Activated naive CD4-positive, alpha-beta T cell treated with anti-CD3 and anti-CD28 coated beads, Interleukin-2, amount 50 U/mL, for 24 hours (primary cell): ENCODE measurements around the gene ANAPC16.
A peak's percentile ranks its signal among the peaks of the same experiment; 100 is the strongest.

Experiments used
- H3K27ac Mint-ChIP-seq: one replicate; pipeline ENCODE4 v1.8.0; 2021; ENCODE audit warnings: mild to moderate bottlenecking, mixed read lengths
- H3K27me3 Mint-ChIP-seq: one replicate; pipeline ENCODE4 v1.8.0; 2021; ENCODE audit warnings: mixed read lengths
- H3K36me3 Mint-ChIP-seq: one replicate; pipeline ENCODE4 v1.8.0; 2021; ENCODE audit warnings: mixed read lengths
- H3K4me1 Mint-ChIP-seq: one replicate; pipeline ENCODE4 v1.8.0; 2021; ENCODE audit warnings: mixed read lengths
- H3K4me3 Mint-ChIP-seq: one replicate; pipeline ENCODE4 v1.8.0; 2021; ENCODE audit warnings: mild to moderate bottlenecking, mixed read lengths
- H3K9me3 Mint-ChIP-seq: one replicate; pipeline ENCODE4 v1.8.0; 2021; ENCODE audit warnings: mixed read lengths

ANAPC16 gene

DNA sequence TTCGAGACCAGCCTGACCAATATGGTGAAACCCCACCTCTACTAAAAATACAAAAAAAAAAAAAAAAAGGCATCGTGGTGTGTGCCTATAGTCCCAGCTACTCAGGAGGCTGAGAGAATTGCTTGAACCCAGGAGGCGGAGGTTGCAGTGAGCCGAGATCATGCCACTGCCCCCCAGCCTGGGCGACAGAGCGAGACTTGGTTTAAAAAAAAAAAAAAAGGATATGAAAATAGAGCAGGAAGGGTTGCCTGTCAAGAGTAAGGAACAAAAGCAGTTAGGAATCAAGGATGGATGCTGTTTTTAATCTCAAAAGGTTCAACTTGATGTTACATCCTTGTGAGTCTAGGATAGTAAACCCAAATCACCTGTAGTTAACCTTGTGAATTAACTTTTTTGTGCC lies 12.0 kb downstream of the ANAPC16 start:
- no peak overlapping the region for H3K27ac Mint-ChIP-seq
- H3K4me1 Mint-ChIP-seq, result peaks cover 51% of the 10 kb centered on the region
- no peak overlapping the region for H3K4me3 Mint-ChIP-seq
- no peaks in the 10 kb centered on the region for H3K27me3 Mint-ChIP-seq
- H3K9me3 Mint-ChIP-seq, result no peaks in the 10 kb centered on the region
- H3K36me3 Mint-ChIP-seq, result peaks cover 9% of the 10 kb centered on the region

DNA sequence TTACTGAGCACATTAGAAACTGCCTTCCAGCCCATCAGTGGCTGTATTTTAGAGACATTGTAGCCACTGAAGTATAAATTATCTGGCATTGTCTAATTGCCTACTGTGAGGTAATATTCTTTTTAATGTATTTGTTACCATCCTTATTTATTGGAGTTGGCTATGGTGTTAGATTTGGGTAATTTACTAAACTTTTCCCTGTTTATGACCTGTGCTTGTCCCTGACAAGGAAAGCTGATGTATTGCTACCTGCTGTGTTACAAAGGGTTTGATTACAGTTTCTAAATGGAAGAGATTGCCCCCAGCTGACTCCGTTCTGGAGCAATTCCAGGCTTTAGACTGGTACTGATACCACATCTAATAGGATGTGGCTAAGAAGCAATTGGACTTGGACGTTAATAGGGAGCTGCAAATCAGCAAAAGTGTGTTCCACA lies 12.5 kb downstream of the ANAPC16 start:
- Mint-ChIP-seq H3K9me3 (no peaks in the 10 kb centered on the region), H3K4me1 (peaks cover 53% of the 10 kb centered on the region), H3K4me3 (peak overlapping the region; percentile 7), H3K27me3 (no peaks in the 10 kb centered on the region), H3K27ac (peak overlapping the region; percentile 59), H3K36me3 (peaks cover 14% of the 10 kb centered on the region)

DNA sequence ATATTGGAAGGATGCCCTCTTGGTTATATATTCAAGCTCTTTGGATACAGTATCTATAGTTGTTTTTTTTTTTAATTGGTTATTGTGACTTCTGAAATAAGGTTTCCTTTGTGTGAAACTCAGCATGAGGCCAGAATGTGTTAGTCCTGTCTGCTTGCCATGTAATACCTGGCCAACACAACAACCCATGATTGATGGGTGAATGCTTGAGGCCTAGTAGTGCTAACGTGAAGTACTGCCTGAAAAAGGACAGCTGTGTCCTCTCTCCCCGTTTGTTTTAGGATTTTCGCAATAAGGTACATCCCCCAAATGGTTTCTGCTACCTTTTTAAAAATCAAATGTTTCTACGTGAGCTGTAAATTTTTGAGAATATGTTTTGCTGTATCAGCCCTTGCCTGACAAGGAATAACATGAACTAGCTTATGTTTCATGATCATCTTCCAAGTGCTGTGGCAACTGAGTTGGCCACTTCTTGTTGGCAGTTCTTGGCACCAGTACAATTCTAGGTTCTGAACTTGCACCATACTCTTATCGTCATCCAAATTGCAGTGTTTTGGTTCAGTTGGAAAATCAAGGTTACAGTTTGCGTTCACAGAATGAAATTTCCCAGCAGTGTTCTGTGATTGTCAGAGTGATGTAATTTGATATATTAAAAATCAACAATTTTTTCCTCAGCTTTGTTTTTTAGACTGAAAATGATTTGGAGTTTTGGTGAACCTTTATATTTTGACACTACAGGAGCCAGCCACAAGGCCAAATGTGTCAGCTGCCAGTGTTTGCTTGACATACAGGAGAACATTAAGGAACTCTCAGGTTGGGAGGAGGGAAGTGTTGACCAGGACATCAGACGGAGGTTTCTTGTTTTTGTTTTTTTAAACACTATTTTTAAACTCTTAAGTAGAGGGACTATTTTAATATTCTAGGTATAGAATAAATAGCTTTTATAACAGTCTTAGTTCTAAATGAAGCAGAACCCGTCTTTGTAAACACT lies 13.7 kb downstream of the ANAPC16 start:
- peak overlapping the region; percentile 73 for H3K27ac Mint-ChIP-seq
- no peaks in the 10 kb centered on the region for H3K27me3 Mint-ChIP-seq
- H3K4me1 Mint-ChIP-seq, result peaks cover 43% of the 10 kb centered on the region
- peak overlapping the region; percentile 6 for H3K4me3 Mint-ChIP-seq
- no peaks in the 10 kb centered on the region for H3K9me3 Mint-ChIP-seq
- H3K36me3 Mint-ChIP-seq, result peaks cover 13% of the 10 kb centered on the region

DNA sequence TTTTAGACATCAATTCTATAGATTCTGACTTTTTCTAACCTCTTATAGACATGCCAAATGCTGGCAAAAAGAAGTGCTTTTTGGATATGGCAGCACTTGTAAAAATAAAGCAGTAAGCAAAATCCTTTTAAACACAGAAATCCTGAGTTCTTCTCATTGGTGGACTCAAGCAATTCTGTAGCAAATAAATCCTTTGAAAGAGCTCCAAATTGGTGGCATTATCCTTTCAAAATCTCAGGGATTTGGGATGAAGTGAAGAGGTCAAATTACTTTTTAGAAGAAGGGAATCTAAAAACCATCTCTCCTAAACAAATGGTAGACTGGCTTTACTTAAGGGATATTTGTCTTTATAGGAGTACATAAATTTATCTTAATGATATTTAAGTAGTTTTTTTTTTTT lies 17.8 kb downstream of the ANAPC16 start:
- Mint-ChIP-seq H3K27ac (no peak overlapping the region), H3K9me3 (no peaks in the 10 kb centered on the region), H3K36me3 (peaks cover 17% of the 10 kb centered on the region), H3K4me1 (peaks cover 28% of the 10 kb centered on the region), H3K4me3 (no peak overlapping the region), H3K27me3 (no peaks in the 10 kb centered on the region)

DNA sequence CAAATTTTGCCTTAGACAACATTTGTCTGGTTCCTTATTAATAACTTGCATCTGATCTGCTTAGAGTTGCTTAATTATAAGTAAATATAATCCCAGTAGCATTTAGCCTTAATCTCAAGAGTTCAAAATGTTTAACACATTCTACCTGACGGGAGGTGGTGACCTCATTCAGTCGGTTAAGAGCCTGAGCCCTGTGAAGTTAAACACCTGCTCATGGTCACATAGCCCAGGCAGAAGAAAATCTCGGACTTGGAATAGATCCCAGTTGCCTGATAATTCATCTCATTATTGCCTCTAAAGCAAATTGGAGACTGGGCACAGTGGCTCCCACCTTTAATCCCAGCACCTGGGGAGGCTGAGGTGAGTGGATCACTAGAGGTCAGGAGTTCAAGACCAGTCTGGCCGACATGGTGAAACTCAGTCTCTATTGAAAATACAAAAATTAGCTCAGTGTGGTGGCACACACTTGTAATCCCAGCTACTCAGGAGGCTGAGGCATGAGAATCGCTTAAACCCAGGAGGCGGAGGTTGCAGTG lies 18.8 kb downstream of the ANAPC16 start:
- no peaks in the 10 kb centered on the region for H3K27me3 Mint-ChIP-seq
- no peaks in the 10 kb centered on the region for H3K9me3 Mint-ChIP-seq
- no peak overlapping the region for H3K4me3 Mint-ChIP-seq
- H3K4me1 Mint-ChIP-seq, result peaks cover 21% of the 10 kb centered on the region
- peaks cover 17% of the 10 kb centered on the region for H3K36me3 Mint-ChIP-seq
- no peak overlapping the region for H3K27ac Mint-ChIP-seq

DNA sequence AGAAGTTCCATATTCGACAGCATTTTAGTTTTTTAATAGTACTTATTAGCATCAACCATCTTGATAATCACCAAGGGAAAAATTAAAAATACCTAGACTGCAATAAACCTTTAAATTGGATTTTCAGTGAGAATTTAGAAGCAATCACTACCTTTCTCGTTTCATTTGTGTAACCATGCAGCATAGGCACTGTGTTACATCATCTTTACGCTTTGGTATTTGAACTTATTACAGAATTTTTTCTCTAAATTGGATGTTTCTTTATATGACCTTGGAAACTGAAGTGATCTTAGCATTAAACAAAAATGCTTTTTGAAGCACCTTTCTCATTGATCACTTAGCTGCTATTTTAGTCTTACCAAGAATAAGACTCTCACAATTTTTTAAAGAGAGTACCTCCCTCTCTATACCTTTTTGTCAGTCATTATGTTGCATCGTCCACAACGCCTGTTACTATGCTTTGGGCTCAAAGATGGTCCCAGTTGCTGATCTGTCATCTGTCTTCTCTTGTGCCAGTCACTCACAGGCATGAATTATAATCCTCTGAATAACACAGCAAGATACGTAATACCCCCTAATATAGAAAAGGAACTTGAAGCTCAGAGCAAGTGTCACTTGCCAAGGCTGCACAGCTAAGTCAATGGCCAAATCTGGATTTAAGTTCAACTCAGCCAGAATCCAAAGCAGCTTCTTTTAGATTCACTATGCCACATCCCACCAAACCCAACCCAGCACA lies 19.9 kb downstream of the ANAPC16 start:
- H3K27ac Mint-ChIP-seq, result peak overlapping the region; percentile 66

DNA sequence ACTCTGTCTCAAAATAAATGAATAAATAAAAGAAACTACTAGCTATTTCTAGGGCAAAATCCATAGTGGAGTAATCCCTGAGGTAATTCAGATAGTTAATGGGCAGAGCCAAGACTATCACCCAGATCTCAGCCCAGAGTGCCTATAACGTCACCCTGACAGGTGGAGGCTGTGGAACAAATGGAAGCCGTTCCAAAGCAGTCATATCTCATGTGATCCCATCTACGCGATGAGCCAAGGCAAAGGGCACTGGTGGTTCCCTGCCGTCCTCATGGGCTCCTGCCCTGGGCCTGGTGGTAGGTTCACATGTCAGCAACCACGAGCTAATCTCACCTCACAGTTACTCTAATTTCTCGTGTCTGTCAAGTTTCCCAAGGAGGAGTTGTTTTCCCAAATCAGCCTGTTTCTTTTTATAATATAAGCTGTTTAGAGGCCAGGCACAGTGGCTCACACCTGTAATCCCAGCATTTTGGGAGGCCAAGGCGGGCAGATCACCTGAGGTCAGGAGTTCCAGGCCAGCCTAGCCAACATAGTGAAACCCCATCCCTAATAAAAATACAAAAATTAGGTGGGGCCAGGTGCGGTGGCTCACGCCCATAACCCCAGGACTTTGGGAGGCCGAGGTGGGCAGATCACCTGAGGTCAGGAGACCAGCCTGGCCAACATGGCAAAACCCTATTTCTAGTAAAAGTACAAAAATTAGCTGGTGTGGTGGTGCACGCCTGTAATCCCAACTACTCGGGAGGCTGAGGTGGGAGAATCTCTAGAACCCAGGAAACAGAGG lies 22.8 kb downstream of the ANAPC16 start:
- H3K9me3 Mint-ChIP-seq, result no peaks in the 10 kb centered on the region

More for the DNA sequence above, 19.9 kb downstream of the ANAPC16 start:
- Mint-ChIP-seq H3K4me1 (peaks cover 19% of the 10 kb centered on the region), H3K36me3 (peaks cover 15% of the 10 kb centered on the region), H3K9me3 (no peaks in the 10 kb centered on the region), H3K27me3 (no peaks in the 10 kb centered on the region), H3K4me3 (no peak overlapping the region)

DNA sequence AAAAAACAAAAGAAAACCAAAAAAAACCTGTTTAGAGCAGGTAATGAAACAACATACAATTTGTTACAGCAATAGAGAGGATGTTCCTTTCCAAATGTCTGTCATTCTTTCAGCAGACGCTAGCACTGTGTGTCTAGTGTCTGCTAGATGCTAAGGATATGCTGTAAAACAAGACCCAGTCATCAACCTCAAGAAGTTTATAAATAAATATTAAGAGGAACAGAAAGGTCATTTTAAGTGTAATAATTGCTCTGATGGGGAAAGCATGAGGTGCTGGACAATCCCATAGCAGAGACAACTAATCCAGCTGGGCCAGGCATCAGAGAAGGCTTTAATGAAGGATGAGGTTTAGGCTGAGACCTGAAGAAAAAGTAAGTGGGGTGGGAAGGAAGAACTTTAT lies 23.6 kb downstream of the ANAPC16 start:
- Mint-ChIP-seq H3K27me3 (no peaks in the 10 kb centered on the region), H3K36me3 (peaks cover 4% of the 10 kb centered on the region), H3K9me3 (no peaks in the 10 kb centered on the region), H3K4me1 (peaks cover 47% of the 10 kb centered on the region), H3K4me3 (no peak overlapping the region), H3K27ac (no peak overlapping the region)

More for the DNA sequence above, 22.8 kb downstream of the ANAPC16 start:
- H3K4me3 Mint-ChIP-seq, result no peak overlapping the region
- peaks cover 38% of the 10 kb centered on the region for H3K4me1 Mint-ChIP-seq
- peaks cover 5% of the 10 kb centered on the region for H3K36me3 Mint-ChIP-seq
- H3K27ac Mint-ChIP-seq, result no peak overlapping the region
- no peaks in the 10 kb centered on the region for H3K27me3 Mint-ChIP-seq

DNA sequence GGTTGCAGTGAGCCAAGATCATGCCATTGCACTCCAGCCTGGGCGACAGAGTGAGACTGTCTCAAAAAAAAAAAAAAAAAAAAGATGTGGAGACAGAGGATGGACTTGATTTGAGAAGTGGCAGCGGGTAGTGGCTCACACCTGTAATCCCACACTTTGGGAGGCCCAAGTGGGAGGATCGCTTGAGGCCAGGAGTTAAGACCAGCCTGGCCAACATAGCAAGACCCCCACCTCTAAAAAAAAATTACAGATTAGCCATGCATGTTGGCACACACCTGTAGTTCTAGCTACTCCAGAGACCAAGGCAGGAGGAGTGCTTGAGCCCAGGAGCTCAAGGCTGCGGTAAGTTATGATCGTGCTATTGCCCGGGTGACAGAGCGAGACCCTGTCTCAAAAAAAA lies 24.6 kb downstream of the ANAPC16 start:
- Mint-ChIP-seq H3K36me3 (peaks cover 4% of the 10 kb centered on the region), H3K4me3 (no peak overlapping the region), H3K27me3 (no peaks in the 10 kb centered on the region), H3K4me1 (peaks cover 56% of the 10 kb centered on the region), H3K27ac (no peak overlapping the region), H3K9me3 (no peaks in the 10 kb centered on the region)

DNA sequence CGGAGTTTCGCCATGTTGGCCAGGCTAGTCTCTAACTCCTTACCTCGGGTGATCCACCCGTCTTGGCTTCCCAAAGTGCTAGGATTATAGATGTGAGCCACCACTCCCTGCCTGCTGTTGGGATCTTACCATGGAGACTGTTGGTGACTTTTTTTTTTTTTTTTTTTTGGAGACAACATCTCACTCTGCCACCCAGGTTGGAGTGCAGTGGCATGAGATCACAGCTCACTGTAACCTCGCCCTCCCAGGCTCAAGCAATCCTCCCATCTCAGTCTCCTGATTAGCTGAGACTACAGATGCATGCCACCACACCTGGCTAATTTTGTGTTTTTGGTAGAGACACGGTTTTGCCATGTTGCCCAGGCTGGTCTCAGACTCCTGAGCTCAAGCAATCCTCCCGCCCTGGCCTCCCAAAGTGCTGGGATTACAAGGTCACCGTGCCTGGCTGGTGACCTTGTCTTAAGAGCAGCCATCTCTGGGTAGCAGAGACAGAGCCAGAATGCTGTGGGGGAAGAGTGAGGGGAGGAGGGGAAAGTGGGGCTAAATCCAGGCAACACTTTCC lies 26.0 kb downstream of the ANAPC16 start:
- H3K27ac Mint-ChIP-seq, result no peak overlapping the region
- H3K9me3 Mint-ChIP-seq, result no peaks in the 10 kb centered on the region
- no peak overlapping the region for H3K4me3 Mint-ChIP-seq
- no peaks in the 10 kb centered on the region for H3K27me3 Mint-ChIP-seq
- peaks cover 64% of the 10 kb centered on the region for H3K4me1 Mint-ChIP-seq
- no peaks in the 10 kb centered on the region for H3K36me3 Mint-ChIP-seq

DNA sequence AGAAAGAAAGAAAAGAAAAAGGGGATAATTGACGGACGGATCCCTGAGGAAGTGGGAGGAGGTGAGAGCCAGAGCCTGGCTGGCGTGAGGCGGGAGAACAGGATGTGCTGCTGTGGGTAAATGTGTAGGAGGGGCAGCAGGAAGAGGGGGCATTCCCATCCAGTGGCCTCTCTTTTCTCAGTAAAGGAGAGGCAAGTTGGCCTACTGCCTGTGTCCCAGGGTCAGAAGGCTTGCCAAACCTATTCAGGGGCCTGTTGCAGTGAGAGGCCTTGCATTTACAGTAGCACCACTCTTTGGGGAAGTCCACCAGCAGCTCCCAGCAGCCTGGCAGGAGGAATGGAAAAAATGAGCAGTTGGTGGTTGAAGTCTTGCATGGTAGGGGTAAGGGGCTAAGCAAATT lies 26.9 kb downstream of the ANAPC16 start:
- Mint-ChIP-seq H3K4me1 (peaks cover 70% of the 10 kb centered on the region), H3K27me3 (no peaks in the 10 kb centered on the region), H3K27ac (peak overlapping the region; percentile 35), H3K4me3 (peak overlapping the region; percentile 16), H3K36me3 (no peaks in the 10 kb centered on the region), H3K9me3 (no peaks in the 10 kb centered on the region)

DNA sequence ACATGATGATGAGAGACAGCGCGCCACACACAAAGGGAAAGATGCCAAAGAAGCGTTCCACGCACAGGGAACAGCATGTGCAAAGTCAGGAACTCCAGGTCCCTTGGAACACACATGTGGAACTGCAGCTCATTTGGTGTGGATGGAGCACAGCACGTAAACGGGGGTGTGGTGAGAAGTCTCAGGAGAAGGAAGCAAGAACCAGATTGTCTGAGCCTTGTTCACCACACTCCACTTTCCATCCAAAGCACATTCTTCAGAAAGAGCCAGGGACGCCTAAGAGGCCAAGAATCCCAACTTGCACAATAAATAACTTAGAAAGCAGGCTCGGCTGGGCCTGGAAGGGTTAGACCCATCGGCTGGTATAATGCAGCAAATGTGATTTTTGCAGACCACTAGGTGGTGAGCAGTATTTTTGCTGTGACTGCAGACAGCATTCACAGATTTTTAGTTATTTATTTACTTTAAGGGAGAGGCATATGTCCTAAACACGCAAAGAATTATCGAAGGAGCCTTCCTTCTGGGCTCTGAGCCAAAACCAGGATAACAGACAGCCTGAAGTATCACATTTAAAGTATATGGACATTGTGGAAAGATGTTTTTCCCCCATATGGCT lies 28.1 kb downstream of the ANAPC16 start:
- Mint-ChIP-seq H3K4me3 (no peak overlapping the region), H3K36me3 (no peaks in the 10 kb centered on the region), H3K27me3 (no peaks in the 10 kb centered on the region), H3K9me3 (no peaks in the 10 kb centered on the region), H3K4me1 (peaks cover 82% of the 10 kb centered on the region), H3K27ac (no peak overlapping the region)

DNA sequence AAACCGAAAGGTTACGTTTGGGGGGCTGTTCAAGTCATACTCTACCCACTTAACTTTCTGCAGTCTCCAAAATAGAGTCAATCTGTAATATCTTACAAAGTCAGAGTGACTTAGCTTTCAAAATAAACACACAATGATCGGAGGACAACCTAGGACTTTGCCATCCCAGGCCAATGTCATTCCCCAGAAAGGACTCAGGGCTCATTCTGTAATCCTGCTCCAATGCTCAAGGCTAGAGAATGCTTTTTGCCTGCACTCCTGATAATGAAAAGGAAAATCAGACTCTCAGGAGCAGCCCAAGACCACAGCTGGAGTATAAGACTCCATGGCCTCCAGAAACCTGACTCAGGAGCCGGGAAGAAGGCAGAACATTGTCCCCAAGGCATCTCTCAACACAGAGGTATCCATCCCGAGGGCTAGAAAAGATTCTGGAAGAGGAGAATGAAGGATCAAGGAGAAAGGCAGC lies 28.8 kb downstream of the ANAPC16 start:
- peaks cover 82% of the 10 kb centered on the region for H3K4me1 Mint-ChIP-seq
- H3K27me3 Mint-ChIP-seq, result no peaks in the 10 kb centered on the region
- H3K4me3 Mint-ChIP-seq, result no peak overlapping the region

DNA sequence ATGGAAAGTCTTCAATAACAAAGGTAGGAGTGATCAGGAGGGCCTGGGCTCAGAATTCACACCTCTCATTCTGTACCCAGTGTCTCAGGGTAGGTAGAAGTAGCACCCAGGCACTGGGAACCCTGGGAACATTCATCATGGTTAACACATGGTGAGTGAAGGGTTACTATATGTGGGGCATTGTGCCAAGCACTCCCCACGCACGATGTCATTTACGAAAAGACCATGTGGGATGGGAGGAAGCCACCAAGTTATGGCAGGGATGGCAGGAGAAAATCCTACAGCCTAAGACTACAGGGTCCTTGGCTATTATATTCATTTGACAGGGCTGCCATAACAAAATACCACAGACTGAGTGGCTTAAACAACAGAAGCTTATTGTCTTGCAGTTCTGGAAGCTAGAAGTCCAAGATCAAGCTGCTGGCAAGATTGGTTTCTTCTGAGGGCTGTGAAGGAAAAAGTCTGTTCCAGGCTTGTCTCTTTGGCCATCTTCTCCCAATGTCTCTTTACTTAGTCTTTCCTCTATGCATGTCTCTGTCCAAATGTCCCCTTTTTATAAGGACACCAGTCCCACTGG lies 30.2 kb downstream of the ANAPC16 start:
- Mint-ChIP-seq H3K4me3 (no peak overlapping the region), H3K27ac (peak overlapping the region; percentile 59), H3K36me3 (no peaks in the 10 kb centered on the region), H3K4me1 (peaks cover 88% of the 10 kb centered on the region), H3K27me3 (no peaks in the 10 kb centered on the region), H3K9me3 (no peaks in the 10 kb centered on the region)

More for the DNA sequence above, 28.8 kb downstream of the ANAPC16 start:
- no peaks in the 10 kb centered on the region for H3K36me3 Mint-ChIP-seq
- H3K9me3 Mint-ChIP-seq, result no peaks in the 10 kb centered on the region
- peak overlapping the region; percentile 39 for H3K27ac Mint-ChIP-seq
